Measurements from ENCODE around the gene MUC7.

Gene MUC7

DNA sequence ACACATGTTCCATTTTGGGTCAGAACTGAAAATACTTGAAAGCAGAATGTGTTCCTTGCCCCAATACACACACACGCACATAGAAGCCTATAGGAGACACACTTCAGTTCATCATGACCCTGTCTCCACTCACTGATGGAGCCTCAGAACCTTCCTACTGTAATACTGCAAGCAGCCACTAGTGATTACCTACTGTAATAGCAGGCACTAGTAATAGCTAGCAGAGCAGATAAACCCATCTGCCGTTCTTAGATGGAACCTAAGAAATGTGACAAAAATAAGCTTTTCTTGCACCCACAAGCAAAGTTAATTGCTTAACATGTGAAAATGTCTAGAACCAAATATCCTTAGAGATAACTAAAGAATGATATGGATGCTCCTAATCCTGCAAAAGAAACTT is 60.0 kb downstream of the MUC7 start:
- H3K27ac ChIP-seq, result no peak overlapping the region
- TF ChIP-seq ZFX (IDR thresholded peaks at IDR 0.05), result no peak
- TF ChIP-seq, protein P1, sequence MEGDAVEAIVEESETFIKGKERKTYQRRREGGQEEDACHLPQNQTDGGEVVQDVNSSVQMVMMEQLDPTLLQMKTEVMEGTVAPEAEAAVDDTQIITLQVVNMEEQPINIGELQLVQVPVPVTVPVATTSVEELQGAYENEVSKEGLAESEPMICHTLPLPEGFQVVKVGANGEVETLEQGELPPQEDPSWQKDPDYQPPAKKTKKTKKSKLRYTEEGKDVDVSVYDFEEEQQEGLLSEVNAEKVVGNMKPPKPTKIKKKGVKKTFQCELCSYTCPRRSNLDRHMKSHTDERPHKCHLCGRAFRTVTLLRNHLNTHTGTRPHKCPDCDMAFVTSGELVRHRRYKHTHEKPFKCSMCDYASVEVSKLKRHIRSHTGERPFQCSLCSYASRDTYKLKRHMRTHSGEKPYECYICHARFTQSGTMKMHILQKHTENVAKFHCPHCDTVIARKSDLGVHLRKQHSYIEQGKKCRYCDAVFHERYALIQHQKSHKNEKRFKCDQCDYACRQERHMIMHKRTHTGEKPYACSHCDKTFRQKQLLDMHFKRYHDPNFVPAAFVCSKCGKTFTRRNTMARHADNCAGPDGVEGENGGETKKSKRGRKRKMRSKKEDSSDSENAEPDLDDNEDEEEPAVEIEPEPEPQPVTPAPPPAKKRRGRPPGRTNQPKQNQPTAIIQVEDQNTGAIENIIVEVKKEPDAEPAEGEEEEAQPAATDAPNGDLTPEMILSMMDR (conservative IDR thresholded peaks at IDR 0.05), result peak; percentile 23; the same call in 1 of the 2 replicates
